LNCaP clone FGC (cell line): ENCODE results near the gene B4GALT5.

Experiments used
- DNase-seq: peaks from one replicate; pipeline ENCODE4 v3.0.0-alpha.2; 2011; ENCODE audit warnings: low read depth
- H3K4me3 ChIP-seq: 2 replicates; pipeline ENCODE4 v1.5.1; 2011; ENCODE audit warnings: mild to moderate bottlenecking, low read depth, low read length, control low read depth
- CTCF ChIP-seq: IDR thresholded peaks from 2 replicates; pipeline ENCODE4 v1.5.1; 2012; ENCODE audit warnings: mild to moderate bottlenecking; ENCODE audit not compliant: control insufficient read depth, insufficient read depth; ENCODE audit errors: extremely low read depth

B4GALT5 gene

GRCh38 chr20:49756241-49756640 lies 42.6 kb upstream of the B4GALT5 start:
- H3K4me3 ChIP-seq: no peak overlapping the region
- no peak for TF ChIP-seq CTCF
- DNase-seq: no peak

- DNase-seq: no peak
- no peak overlapping the region for H3K4me3 ChIP-seq
- no peak for TF ChIP-seq CTCF
Observed at GRCh38 chr20:49754596-49754995, 40.9 kb upstream of the B4GALT5 start.

GRCh38 chr20:49753133-49753532 lies 39.5 kb upstream of the B4GALT5 start:
- TF ChIP-seq CTCF: no peak
- DNase-seq: no peak
- H3K4me3 ChIP-seq: no peak overlapping the region

- DNase-seq: no peak
- no peak for TF ChIP-seq CTCF
- H3K4me3 ChIP-seq: no peak overlapping the region
Observed at GRCh38 chr20:49752201-49752903, 38.7 kb upstream of the B4GALT5 start.

- no peak for TF ChIP-seq CTCF
- no peak overlapping the region for H3K4me3 ChIP-seq
- no peak for DNase-seq
Observed at GRCh38 chr20:49751397-49751736, 37.7 kb upstream of the B4GALT5 start.

- DNase-seq: no peak
- no peak for TF ChIP-seq CTCF
- H3K4me3 ChIP-seq: no peak overlapping the region
Observed at GRCh38 chr20:49750611-49751396, 37.1 kb upstream of the B4GALT5 start.

GRCh38 chr20:49749625-49750024 lies 35.9 kb upstream of the B4GALT5 start:
- no peak overlapping the region for H3K4me3 ChIP-seq
- TF ChIP-seq CTCF: no peak
- DNase-seq: no peak
